Transverse colon (tissue), 4 donors: ENCODE measurements around the gene LMAN1L. TPM values are rescaled to one million over a fixed set of nuclear protein-coding genes. Genes with fewer than 3 reads are reported as not detected.

Source experiments
- DNase-seq: peaks from one replicate; pipeline ENCODE4 v3.0.0-alpha.2; 2019
- H3K27ac ChIP-seq, 4 donors: fragments of 200-600 bp; sonication (generic); 2 replicates each; pipeline ENCODE4 v1.5.1; 2016 to 2018; ENCODE audit warnings: inconsistent platforms in 4 of 4
- H3K27me3 ChIP-seq: fragments of 200-600 bp; sonication (generic); 2 replicates; pipeline ENCODE4 v1.5.1; 2017; ENCODE audit warnings: inconsistent platforms
- H3K36me3 ChIP-seq, 4 donors: fragments of 200-600 bp; sonication (generic); 2 replicates each; pipeline ENCODE4 v1.5.1; 2017 to 2019; ENCODE audit warnings: inconsistent platforms in 4 of 4
- H3K4me1 ChIP-seq, 4 donors: fragments of 200-600 bp; sonication (generic); 2 replicates each; pipeline ENCODE4 v1.5.1; 2017 to 2020; ENCODE audit warnings: inconsistent platforms in 4 of 4
- H3K4me3 ChIP-seq, 4 donors: fragments of 200-600 bp; sonication (generic); 1 replicate in 1 of 4; 2 replicates in 3 of 4; pipeline versions ENCODE4 v1.5.1 to v1.6.1; 2017 to 2019; ENCODE audit warnings: inconsistent platforms in 4 of 4
- H3K9me3 ChIP-seq, 2 donors: fragments of 200-600 bp; sonication (generic); 2 replicates each; pipeline ENCODE4 v1.5.1; 2017 to 2019; ENCODE audit warnings: inconsistent platforms in 2 of 2
- CTCF ChIP-seq, 5 experiments: fragments of 200-600 bp in 3 of 5; fragments of 450-650 bp in 2 of 5; sonication (generic) in 3 of 5; IDR thresholded peaks; 1 replicate in 2 of 5; 2 replicates in 3 of 5; pipeline ENCODE4 v1.5.1; 2016 to 2017; ENCODE audit warnings: antibody characterized with exemption in 5 of 5, inconsistent platforms in 3 of 5, mild to moderate bottlenecking in 2 of 5, moderate library complexity in 1 of 5
- EP300 ChIP-seq: sonication (generic); formaldehyde crosslinking; IDR thresholded peaks from one replicate; pipeline ENCODE4 v1.6.1; 2017; ENCODE audit warnings: antibody characterized with exemption, low read depth
- POLR2A ChIP-seq: fragments of 450-650 bp; IDR thresholded peaks from one replicate; pipeline ENCODE4 v1.6.1; 2016; ENCODE audit warnings: antibody characterized with exemption, mild to moderate bottlenecking, moderate library complexity
- POLR2AphosphoS5 ChIP-seq, 3 donors: sonication (generic); formaldehyde crosslinking; IDR thresholded peaks; one replicate each; pipeline ENCODE4 v1.6.1; 2016; ENCODE audit warnings: antibody characterized with exemption in 3 of 3
- WGBS, 2 donors: methylation state at CpG; one replicate each; pipeline ENCODE4 v1.1.5; 2018; ENCODE audit warnings: low coverage in 1 of 2; 5-methylcytosine and 5-hydroxymethylcytosine counted together
- in situ Hi-C, 4 donors: fragments of 200-750 bp; cut with MboI; loops; one replicate each; pipeline versions ENCODE4 v1.15.0 to v1.15.1; 2017; ENCODE audit warnings: low sequenced_read_pairs in 3 of 4, low pct_ligation_motif_present in 1 of 4, low pct_unique_long_range_greater_than_20kb in 1 of 4
- intact Hi-C: fragments of 100-400 bp; cut with DNase I; formaldehyde crosslinking; loops from one replicate; pipeline ENCODE4 v1.15.1; 2023; ENCODE audit warnings: low total_unique reads
- total RNA-seq, 4 donors: library from RNA; depleted of rRNA; stranded (reverse); fragments of >200 nt; gene quantifications; one replicate each; pipeline ENCODE4 v1.1.0, GENCODE V29; 2016

LMAN1L gene
- total RNA-seq, 4 donors from 2014 or later, result 20.2 TPM; not detected in 3

GRCh38 chr15:74808840-74809229 lies 3.8 kb upstream of the LMAN1L start:
- 62 to 71% methylated on average over 4 of the region's 4 CpGs for WGBS, 2 donors

GRCh38 chr15:74809242-74809641 lies 3.4 kb upstream of the LMAN1L start:
- H3K9me3 ChIP-seq, result no peaks in the 10 kb centered on the region
- in situ Hi-C loops, result no loop called here
- DNase-seq, result no peak
- TF ChIP-seq EP300 (no peak), CTCF (IDR thresholded peaks at IDR 0.05) (no peak), POLR2A (no peak), POLR2AphosphoS5 (IDR thresholded peaks at IDR 0.05) (no peak)
- intact Hi-C loops, result no loop called here
- H3K4me3 ChIP-seq, result no peak overlapping the region
- no peak overlapping the region for H3K27ac ChIP-seq
- no peaks in the 10 kb centered on the region for H3K36me3 ChIP-seq
- H3K27me3 ChIP-seq, result no peaks in the 10 kb centered on the region
- H3K4me1 ChIP-seq, result peaks cover 4 to 24% (median 10%) of the 10 kb centered on the region in 4 donors
- 88 to 91% methylated on average over 5 of the region's 5 CpGs for WGBS, 2 donors

More at GRCh38 chr15:74808840-74809229, 3.8 kb upstream of the LMAN1L start:
- H3K36me3 ChIP-seq, result no peaks in the 10 kb centered on the region
- H3K4me3 ChIP-seq, result no peak overlapping the region
- in situ Hi-C loops (no loop called here), intact Hi-C loops (no loop called here)
- TF ChIP-seq CTCF (IDR thresholded peaks at IDR 0.05) (no peak), POLR2AphosphoS5 (IDR thresholded peaks at IDR 0.05) (no peak), EP300 (no peak), POLR2A (no peak)
- no peak for DNase-seq
- H3K9me3 ChIP-seq, result no peaks in the 10 kb centered on the region
- H3K27ac ChIP-seq, result peak overlapping the region in 3 of 4 donors; percentile 34 to 47 (median 34)
- peaks cover 4 to 24% (median 10%) of the 10 kb centered on the region in 4 donors for H3K4me1 ChIP-seq
- no peaks in the 10 kb centered on the region for H3K27me3 ChIP-seq

GRCh38 chr15:74809956-74810355 lies 2.7 kb upstream of the LMAN1L start:
- Histone ChIP-seq H3K36me3 (no peaks in the 10 kb centered on the region), H3K27ac (no peak overlapping the region), H3K9me3 (no peaks in the 10 kb centered on the region), H3K4me3 (no peak overlapping the region), H3K4me1 (peaks cover 4 to 31% (median 13%) of the 10 kb centered on the region in 4 donors), H3K27me3 (no peaks in the 10 kb centered on the region)
- no peak for DNase-seq
- WGBS, 2 donors, result 83% methylated on average over 3 of the region's 3 CpGs; no CpG with 5 or more reads in 1 of the 2 donors
- TF ChIP-seq CTCF (IDR thresholded peaks at IDR 0.05) (no peak), POLR2AphosphoS5 (IDR thresholded peaks at IDR 0.05) (no peak), EP300 (no peak), POLR2A (no peak)
- in situ Hi-C loops, result no loop called here
- intact Hi-C loops, result no loop called here

GRCh38 chr15:74815121-74815934 lies 2.7 kb downstream of the LMAN1L start:
- intact Hi-C loops, result no loop called here
- Histone ChIP-seq H3K27ac (peak overlapping the region; percentile 30 to 74 (median 49)), H3K27me3 (no peaks in the 10 kb centered on the region), H3K4me3 (no peak overlapping the region), H3K4me1 (peaks cover 20 to 51% (median 43%) of the 10 kb centered on the region in 4 donors), H3K36me3 (no peaks in the 10 kb centered on the region), H3K9me3 (no peaks in the 10 kb centered on the region)
- in situ Hi-C loops, result no loop called here
- TF ChIP-seq POLR2AphosphoS5 (IDR thresholded peaks at IDR 0.05) (no peak), EP300 (no peak), CTCF (IDR thresholded peaks at IDR 0.05) (no peak), POLR2A (no peak)
- 54 to 56% methylated on average over 5 to 10 of the region's 10 CpGs for WGBS, 2 donors
- DNase-seq, result peak; percentile 82
